HEK293 (cell line): ENCODE results near the gene CIITA.
A peak's percentile ranks its signal among the peaks of the same experiment; 100 is the strongest.

Experiments used
- KLF1 ChIP-seq: fragments of 450-650 bp; formaldehyde crosslinking; IDR thresholded peaks from 2 replicates; pipeline ENCODE4 v1.5.1; 2016; ENCODE audit warnings: missing biosample characterization, missing genetic modification characterization
- ZFHX2 ChIP-seq: fragments of 450-650 bp; formaldehyde crosslinking; conservative IDR thresholded peaks from 2 replicates; pipeline ENCODE4 v1.5.1; 2016; ENCODE audit warnings: missing biosample characterization, missing genetic modification characterization
- ZNF184 ChIP-seq: fragments of 450-650 bp; IDR thresholded peaks from 2 replicates; pipeline ENCODE4 v1.5.1; 2018; ENCODE audit warnings: missing biosample characterization, mild to moderate bottlenecking, missing genetic modification characterization
- ZNF626 ChIP-seq: fragments of 450-650 bp; sonication (Bioruptor Pico); formaldehyde crosslinking; IDR thresholded peaks from 2 replicates; pipeline ENCODE4 v1.5.1; 2018; ENCODE audit warnings: missing biosample characterization, missing genetic modification characterization, inconsistent platforms
- ZNF747 ChIP-seq: fragments of 450-650 bp; formaldehyde crosslinking; IDR thresholded peaks from 2 replicates; pipeline ENCODE4 v1.5.1; 2016; ENCODE audit warnings: missing biosample characterization, missing genetic modification characterization
- ZNF791 ChIP-seq: fragments of 450-650 bp; formaldehyde crosslinking; IDR thresholded peaks from 2 replicates; pipeline ENCODE4 v1.5.1; 2016; ENCODE audit warnings: missing biosample characterization, missing genetic modification characterization
- TF ChIP-seq, protein P1 (sequence below): fragments of 450-650 bp; formaldehyde crosslinking; IDR thresholded peaks from 2 replicates; pipeline ENCODE4 v1.5.1; 2016; ENCODE audit warnings: missing biosample characterization, missing genetic modification characterization
- TF ChIP-seq, protein P2 (sequence below): fragments of 450-650 bp; formaldehyde crosslinking; conservative IDR thresholded peaks from 2 replicates; pipeline ENCODE4 v1.5.1; 2016; ENCODE audit warnings: low read depth, missing biosample characterization, missing genetic modification characterization
- TF ChIP-seq, protein P3 (sequence below): fragments of 450-650 bp; formaldehyde crosslinking; IDR thresholded peaks from 2 replicates; pipeline ENCODE4 v1.5.1; 2016; ENCODE audit warnings: missing biosample characterization, missing genetic modification characterization, low read depth

DNA sequence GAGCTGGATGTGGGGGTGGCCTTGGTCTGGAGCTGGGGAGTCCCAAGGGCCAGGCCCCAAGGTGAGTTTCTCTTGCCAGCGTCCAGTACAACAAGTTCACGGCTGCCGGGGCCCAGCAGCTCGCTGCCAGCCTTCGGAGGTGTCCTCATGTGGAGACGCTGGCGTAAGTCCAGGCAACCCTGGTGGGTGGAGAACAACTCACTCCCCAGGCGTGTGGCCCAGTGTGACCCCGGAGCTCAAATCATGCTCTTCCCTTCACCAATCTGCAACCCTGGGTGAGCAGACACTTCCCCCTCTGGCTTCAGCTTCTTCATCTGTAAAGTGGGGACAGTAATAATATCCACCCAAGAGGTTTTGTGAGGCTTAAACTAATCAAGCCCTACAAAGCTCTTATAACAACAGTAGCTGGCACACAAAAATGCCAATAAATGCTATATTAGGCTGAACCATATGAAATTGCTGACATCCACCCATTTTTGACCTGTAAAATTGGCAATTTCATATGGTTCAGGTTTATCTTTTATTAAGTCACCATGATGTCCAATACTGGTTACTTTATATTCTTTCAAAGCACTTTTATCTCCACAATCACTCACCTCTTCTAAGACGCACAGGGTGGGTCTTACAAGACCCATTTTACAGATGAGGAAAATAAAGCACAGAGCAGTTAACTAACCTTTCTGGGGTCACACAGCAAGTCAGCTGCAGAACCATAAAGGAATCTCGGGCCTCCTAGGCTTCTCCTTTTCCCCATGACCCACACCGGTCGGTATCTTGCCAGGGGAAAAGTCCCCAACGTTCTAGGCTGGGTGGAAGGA lies 45.5 kb downstream of the CIITA start:
- TF ChIP-seq, protein P1, sequence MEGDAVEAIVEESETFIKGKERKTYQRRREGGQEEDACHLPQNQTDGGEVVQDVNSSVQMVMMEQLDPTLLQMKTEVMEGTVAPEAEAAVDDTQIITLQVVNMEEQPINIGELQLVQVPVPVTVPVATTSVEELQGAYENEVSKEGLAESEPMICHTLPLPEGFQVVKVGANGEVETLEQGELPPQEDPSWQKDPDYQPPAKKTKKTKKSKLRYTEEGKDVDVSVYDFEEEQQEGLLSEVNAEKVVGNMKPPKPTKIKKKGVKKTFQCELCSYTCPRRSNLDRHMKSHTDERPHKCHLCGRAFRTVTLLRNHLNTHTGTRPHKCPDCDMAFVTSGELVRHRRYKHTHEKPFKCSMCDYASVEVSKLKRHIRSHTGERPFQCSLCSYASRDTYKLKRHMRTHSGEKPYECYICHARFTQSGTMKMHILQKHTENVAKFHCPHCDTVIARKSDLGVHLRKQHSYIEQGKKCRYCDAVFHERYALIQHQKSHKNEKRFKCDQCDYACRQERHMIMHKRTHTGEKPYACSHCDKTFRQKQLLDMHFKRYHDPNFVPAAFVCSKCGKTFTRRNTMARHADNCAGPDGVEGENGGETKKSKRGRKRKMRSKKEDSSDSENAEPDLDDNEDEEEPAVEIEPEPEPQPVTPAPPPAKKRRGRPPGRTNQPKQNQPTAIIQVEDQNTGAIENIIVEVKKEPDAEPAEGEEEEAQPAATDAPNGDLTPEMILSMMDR (tag by site-specific recombination): no peak
- TF ChIP-seq ZNF626 (tag by site-specific recombination): no peak
- no peak for TF ChIP-seq ZNF791 (tag by site-specific recombination)
- TF ChIP-seq, protein P2, sequence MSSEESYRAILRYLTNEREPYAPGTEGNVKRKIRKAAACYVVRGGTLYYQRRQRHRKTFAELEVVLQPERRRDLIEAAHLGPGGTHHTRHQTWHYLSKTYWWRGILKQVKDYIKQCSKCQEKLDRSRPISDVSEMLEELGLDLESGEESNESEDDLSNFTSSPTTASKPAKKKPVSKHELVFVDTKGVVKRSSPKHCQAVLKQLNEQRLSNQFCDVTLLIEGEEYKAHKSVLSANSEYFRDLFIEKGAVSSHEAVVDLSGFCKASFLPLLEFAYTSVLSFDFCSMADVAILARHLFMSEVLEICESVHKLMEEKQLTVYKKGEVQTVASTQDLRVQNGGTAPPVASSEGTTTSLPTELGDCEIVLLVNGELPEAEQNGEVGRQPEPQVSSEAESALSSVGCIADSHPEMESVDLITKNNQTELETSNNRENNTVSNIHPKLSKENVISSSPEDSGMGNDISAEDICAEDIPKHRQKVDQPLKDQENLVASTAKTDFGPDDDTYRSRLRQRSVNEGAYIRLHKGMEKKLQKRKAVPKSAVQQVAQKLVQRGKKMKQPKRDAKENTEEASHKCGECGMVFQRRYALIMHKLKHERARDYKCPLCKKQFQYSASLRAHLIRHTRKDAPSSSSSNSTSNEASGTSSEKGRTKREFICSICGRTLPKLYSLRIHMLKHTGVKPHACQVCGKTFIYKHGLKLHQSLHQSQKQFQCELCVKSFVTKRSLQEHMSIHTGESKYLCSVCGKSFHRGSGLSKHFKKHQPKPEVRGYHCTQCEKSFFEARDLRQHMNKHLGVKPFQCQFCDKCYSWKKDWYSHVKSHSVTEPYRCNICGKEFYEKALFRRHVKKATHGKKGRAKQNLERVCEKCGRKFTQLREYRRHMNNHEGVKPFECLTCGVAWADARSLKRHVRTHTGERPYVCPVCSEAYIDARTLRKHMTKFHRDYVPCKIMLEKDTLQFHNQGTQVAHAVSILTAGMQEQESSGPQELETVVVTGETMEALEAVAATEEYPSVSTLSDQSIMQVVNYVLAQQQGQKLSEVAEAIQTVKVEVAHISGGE (tag by site-specific recombination): no peak
- no peak for TF ChIP-seq ZNF747 (tag by site-specific recombination)
- peak; percentile 42 for TF ChIP-seq ZFHX2 (tag by site-specific recombination)
- TF ChIP-seq KLF1 (tag by site-specific recombination): no peak
- TF ChIP-seq, protein P3, sequence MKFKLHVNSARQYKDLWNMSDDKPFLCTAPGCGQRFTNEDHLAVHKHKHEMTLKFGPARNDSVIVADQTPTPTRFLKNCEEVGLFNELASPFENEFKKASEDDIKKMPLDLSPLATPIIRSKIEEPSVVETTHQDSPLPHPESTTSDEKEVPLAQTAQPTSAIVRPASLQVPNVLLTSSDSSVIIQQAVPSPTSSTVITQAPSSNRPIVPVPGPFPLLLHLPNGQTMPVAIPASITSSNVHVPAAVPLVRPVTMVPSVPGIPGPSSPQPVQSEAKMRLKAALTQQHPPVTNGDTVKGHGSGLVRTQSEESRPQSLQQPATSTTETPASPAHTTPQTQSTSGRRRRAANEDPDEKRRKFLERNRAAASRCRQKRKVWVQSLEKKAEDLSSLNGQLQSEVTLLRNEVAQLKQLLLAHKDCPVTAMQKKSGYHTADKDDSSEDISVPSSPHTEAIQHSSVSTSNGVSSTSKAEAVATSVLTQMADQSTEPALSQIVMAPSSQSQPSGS (tag by site-specific recombination): no peak
- no peak for TF ChIP-seq ZNF184 (tag by site-specific recombination)
